HUDEP-2 (cell line): Measurements from ENCODE around the gene NKPD1.
"Not testable (repeated sequence)": the region's sequence is repeated elsewhere in the genome, so short reads cannot be mapped to it uniquely, and the experiment has no call there.

ENCODE experiments used
- DNase-seq, 76 experiments: peaks; one replicate each; lab custom pipeline; 2025; ENCODE audit not compliant: unreplicated experiment in 76 of 76; lab: John Stamatoyannopoulos, UW

The NKPD1 gene

DNA sequence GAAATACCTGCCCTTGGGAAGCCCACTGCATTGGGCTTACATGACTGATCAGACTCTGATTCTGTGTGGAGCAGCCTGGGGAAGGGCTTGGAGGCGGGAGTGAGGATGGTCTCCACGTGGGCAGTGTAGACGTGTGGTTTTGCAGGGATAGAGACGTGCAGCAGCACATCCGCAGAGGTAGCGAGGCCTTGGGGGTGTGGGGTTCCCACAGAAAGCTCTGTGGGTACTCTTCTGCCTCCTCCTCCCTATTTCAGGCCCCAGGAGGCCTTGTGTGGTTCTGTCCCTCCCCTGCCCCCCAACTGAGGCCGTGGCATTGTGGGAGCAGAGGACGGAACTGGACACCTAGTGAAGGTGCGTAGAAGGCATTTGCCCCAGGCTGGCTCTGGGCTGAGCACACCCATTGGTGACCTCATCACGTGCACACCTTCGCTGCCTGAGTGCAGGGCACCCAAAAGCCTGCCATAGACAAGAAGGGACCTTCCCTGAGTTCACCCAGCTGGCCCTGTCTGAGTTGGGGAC is 38.9 kb downstream of the NKPD1 start:
- no peak for DNase-seq

DNA sequence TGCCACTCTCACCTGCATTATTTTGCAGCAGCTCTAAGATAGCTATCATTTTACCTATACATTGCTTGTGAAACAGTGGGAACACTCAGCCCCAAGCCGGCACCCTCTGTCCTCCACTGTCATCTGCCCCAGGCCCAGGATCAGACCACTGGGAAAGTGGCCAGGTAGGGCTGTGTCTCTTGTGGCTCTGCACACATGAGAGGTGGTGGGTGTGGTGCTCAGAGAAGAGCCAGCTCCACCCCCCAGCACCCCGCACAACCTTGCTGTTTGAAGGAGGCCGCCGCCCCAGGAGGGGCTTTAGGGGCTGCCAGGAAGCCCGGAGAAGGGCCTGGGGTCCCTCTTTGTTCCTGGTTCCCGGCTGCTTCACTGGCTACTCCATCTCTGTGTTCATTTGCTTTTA is 41.2 kb downstream of the NKPD1 start:
- no peak for DNase-seq

DNA sequence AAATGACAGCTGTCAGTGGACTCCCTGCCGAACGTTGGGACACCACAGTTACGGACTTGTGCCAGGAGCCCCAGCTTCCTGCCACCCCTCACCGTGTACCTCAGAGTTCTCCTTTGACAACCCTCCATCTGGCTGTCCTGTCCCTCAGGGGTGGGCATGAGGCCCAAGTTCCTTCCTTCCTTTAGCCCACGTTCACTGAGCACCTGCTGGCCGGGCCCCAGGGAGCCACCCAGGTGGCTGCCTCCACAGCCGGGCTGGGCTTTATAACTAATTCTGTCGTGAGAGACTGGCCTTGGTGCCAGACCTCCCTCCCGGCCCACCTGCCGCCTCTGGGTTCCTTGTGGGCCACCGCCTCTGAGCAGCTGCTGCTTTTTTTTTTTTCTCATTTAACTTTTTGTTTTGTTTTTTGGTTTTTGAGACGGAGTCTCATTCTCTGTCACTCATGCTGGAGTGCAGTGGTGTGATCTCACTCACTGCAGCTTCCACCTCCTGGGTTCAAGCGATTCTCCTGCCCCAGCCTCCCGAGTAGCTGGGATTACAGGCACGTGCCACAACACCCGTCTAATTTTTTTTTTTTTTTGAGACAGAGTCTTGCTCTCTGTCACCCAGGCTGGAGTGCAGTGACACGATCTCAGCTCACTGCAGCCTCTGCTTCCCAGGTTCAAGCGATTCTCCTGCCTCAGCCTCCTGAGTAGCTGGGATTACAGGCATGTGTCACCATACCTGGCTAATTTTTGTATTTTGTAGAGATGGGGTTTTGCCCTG is 42.0 kb downstream of the NKPD1 start:
- not testable (repeated sequence) for DNase-seq

DNA sequence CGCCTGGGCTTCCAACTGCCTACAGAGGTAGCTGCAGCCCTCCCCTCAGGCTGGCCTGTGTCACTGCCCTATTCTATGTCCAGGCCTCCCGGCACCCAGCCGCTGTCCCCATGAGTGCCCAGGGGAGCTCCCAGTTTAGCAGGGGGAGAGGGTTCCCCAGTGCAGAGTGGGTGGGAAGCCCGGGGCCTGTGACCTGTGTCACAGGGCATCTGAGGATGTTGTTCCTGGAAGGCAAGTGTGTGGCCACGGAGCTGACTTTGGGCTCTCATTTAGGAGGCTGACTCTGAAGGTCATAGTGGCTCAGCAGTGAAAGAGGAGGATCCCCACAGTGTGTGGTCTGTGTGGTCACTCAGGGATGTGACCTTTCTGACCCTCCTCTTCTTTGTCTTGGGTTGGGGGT is 42.7 kb downstream of the NKPD1 start:
- DNase-seq = no peak

DNA sequence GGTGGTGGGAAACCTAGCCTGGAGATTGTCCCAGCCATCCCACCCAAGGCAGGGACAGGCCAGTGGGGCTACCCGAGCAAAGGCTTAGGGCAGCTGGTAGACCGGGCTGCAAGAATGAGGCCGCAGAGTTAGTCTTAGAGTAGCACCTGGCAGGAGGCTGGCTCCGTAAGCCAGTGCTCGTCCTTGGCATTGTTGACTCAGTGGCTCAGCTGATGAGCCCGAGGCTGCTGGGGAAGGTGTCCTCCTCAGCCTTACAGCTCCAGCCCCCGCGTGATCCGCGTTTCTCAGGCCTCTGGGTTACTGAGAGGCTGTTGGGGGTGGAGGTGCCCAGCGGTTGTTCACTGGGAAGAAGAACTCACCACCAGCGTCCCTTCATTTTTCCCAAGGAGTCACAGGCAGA is 43.1 kb downstream of the NKPD1 start:
- DNase-seq = no peak

DNA sequence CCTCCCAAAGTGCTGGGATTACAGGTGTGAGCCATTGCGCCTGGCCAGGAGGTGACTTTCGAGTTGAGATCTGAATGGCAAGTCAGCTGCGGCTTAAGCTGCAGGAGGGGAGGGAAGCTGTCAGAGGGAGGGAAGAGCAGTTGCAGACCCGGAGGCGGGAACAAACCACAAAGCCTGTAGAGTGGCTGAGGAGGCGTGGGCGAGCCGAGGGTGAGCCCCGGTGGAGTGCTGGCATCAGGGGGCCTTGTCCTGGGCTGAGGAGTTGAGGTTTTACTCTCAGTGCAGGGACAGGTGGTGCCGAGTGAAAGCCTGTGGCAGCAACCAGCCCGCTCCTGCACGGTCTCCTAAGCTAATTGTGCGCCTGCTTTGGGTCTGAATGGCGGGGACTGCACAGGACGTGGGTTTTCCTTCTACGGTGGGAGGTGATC is 43.6 kb downstream of the NKPD1 start:
- peak in 55 of 76 experiments; percentile 15 to 86 (median 56) for DNase-seq

DNA sequence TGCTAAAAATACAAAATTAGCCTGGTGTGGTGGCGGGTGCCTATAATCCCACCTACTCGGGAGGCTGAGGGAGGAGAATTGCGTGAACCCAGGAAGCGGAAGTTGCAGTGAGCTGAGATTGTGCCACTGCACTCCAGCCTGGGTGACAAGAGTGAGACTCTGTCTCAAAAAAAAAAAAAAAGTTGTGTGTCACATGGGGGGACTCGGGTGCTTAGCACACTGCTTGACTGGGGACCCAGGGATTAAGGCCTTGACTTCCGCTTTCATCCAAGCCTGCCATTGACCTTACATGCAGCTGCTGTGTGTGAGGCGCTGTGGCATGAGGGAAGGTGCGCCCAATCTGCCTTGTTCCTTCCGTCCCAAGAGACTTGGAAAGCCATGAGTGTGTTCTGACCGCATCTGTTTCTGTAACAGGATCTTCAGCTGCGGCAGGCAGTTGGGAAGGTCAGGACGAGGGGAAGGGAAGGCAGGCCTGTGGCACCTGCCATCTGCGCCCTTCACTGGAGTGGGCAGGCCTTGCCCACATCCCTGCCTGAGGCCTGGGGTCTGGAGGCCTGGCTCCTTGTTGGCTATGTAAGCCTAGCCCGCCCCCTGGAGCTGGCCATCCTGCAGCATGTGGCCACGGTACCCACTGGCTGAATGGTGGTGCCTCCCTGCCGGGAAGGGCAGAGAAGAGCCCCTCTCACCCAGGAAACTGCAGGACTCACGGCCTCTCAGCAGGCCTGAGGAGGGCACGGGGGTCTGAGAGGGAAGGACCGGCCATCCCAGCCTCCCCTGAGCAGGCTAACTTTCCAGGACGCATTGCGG is 44.8 kb downstream of the NKPD1 start:
- no peak for DNase-seq

DNA sequence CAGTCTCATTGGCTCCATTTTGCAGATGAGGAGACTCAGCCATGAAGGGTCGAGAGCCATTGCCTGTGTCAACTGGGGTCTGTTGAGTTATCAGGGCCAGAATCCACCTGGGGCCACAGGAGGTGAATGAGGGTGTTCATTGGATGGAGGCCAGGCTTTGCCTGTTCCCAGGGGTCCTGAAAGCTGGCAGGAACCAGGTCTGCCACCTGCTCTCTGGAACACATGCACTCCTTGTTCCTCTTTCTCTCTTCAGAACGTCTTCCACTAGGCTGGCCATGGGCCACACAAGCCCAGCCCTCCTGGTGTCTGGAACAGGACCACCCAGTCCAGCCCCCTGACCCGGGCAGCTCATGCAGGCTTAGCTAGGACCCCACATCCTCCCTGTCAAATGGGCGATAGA is 46.7 kb downstream of the NKPD1 start:
- no peak for DNase-seq

DNA sequence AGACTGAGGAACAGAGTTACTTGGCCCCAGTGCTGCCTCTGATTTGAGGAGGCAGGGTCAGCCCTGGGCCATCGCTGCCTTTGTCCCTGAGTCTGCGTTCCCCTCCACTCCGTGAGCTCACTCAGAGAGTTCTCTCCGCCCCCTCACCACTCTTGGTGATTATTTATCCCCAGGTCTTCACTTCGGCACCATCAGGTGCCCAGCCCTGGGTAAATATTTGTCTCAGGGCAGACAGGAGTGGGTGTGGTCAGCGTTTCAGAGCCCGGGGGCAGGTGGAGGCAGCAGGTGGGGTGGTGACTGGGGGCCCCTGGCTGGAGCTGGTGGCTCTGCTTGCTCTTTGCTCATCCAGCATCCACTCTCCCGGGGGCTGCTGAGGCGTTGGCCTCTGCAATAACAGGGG is 47.2 kb downstream of the NKPD1 start:
- no peak for DNase-seq

DNA sequence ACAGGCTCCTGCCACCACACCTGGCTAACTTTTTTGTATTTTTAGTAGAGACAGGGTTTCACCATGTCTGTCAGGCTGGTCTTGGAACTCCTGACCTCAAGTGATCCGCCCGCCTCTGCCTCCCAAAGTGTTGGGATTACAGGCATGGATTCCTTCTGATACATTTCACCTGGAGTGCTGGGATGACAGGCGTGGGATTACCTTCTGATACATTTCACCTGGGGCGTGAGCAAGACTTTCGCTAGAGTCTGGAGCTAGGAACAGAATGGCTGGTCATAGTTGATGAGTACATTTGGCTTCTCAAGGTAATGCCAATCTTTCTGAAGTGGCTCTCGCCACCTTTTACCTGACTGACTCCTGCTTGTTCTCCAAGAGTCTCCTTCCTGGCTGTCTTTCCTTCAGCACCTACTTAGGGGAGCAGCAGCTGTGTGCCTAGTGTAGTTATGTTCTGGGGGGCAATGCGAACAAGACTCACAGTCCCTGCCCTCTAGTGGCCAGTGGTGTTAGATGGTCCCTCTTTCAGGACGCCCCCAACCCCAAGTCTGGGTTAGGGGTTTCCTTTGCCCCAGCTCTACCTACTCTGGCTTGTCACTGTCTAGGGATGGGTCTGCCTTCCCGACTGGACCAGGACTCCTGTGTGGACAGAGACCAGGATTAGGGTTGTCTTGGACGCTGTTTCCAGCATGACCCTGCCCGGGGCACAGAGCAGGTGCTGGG is 48.5 kb downstream of the NKPD1 start:
- DNase-seq = no peak
